ENCODE results near the gene TMEM132A. TPM values are rescaled to one million over a fixed set of nuclear protein-coding genes. Genes with fewer than 3 reads are reported as not detected.
A peak's percentile ranks its signal among the peaks of the same experiment; 100 is the strongest.

The TMEM132A gene
- total and polyA plus RNA-seq, 5 experiments from 2014 or later, result 0.88 TPM; not detected in 4

DNA sequence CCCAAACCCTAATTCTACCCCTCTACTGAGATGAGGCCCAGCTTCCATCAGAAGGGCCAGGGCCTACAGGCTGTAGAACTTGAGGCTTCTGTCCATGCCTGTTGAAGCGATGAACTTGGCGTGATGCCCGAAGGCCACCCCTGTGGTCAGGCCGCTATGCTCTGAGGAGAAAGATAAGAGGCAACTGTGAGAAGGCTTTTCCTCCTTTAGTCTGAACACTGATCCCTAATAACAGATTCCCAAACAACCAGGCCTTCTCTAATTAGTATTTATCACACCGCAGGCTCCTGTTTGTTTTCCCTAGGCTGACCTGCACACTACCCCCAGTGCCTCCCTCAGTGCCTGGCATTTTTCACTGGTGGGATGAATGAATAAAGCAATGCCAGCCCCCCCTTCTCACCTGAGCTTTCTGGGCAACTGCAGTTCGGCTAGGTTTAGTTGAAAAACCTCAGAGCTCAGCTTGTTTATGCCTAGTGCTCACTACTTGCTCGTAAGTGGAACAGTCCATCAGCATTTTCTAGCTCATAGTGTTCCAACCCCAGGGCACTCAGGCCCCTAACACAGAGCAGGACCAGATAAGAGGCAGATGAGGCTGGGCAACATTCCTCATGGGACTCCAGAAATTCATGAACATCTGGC lies 33.0 kb upstream of the TMEM132A start:
- H3K36me3 Mint-ChIP-seq, result peaks cover 4 to 61% (median 11%) of the 10 kb centered on the region in 3 donors
- ATAC-seq, result no peak

DNA sequence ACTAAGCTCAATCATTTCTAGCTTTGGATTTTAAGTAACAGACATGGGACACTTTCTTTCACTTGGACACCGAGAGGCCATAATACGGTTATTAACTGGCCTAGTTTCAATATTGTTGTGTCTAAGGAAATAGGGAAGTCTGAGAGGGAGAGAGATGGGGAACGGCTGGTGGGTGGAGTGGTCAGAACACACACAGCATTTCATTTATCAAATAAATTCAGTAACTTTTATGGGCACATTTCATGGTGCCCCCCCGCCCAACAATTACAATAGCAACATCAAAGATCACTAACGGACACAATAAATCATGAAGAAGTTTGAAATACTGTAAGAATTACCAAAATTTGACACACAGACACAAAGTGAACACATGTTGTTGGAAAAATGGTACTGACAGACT lies 28.6 kb upstream of the TMEM132A start:
- ATAC-seq (no peak), DNase-seq (no peak)
- H3K9me3 Mint-ChIP-seq, result no peaks in the 10 kb centered on the region
- H3K27me3 Mint-ChIP-seq, result no peaks in the 10 kb centered on the region
- peaks cover 11 to 85% (median 20%) of the 10 kb centered on the region in 3 donors for H3K36me3 Mint-ChIP-seq
- peak overlapping the region in 1 of 10 donors; percentile 33 for H3K27ac Mint-ChIP-seq
- H3K4me3 Mint-ChIP-seq, result no peak overlapping the region
- H3K4me1 Mint-ChIP-seq, result peaks cover 0 to 12% (median 8%) of the 10 kb centered on the region in 4 donors
- POLR2A ChIA-PET, result no interaction called here

More for the DNA sequence above, 33.0 kb upstream of the TMEM132A start:
- no peak for DNase-seq
- Mint-ChIP-seq H3K9me3 (no peaks in the 10 kb centered on the region), H3K4me1 (peaks cover 0 to 15% (median 11%) of the 10 kb centered on the region in 4 donors), H3K27me3 (no peaks in the 10 kb centered on the region), H3K27ac (peak overlapping the region in 1 of 10 donors; percentile 50), H3K4me3 (no peak overlapping the region)
- POLR2A ChIA-PET, result interaction anchor here (0.9 to 1.3 kb wide), 3 partner anchors 10 to 15 kb away, joined by 3 to 5 read pairs (median 3); no protein-coding TSS in a partner anchor

DNA sequence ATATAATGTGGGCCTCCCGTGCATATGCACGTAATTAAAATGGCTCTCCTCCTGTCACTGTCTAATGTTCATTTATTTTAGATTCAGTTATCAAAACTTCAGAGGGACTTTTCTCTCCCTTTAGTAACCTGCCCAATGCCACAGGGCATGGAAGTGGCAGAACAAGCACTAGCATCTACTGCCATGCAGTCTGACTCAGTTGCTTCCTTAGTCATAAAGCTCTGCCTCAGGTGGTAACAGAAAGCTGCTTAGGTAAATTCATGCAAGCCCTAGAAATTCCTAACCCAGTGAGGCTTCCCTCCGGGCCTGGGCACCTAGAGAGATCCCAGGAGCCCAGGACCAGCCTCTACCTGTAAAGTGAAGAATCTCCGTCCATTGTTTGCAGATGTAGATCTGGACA lies 26.8 kb upstream of the TMEM132A start:
- ATAC-seq (no peak), DNase-seq (no peak)
- H3K4me3 Mint-ChIP-seq, result no peak overlapping the region
- H3K9me3 Mint-ChIP-seq, result no peaks in the 10 kb centered on the region
- POLR2A ChIA-PET, result interaction anchor here (0.8 kb wide), 1 partner anchor 133 kb away, joined by 3 read pairs; no protein-coding TSS in a partner anchor
- H3K36me3 Mint-ChIP-seq, result peaks cover 11 to 96% (median 23%) of the 10 kb centered on the region in 3 donors
- H3K4me1 Mint-ChIP-seq, result peaks cover 4 to 10% (median 6%) of the 10 kb centered on the region in 4 donors
- H3K27ac Mint-ChIP-seq, result peak overlapping the region in 2 of 10 donors; percentile 67 to 92
- H3K27me3 Mint-ChIP-seq, result no peaks in the 10 kb centered on the region

DNA sequence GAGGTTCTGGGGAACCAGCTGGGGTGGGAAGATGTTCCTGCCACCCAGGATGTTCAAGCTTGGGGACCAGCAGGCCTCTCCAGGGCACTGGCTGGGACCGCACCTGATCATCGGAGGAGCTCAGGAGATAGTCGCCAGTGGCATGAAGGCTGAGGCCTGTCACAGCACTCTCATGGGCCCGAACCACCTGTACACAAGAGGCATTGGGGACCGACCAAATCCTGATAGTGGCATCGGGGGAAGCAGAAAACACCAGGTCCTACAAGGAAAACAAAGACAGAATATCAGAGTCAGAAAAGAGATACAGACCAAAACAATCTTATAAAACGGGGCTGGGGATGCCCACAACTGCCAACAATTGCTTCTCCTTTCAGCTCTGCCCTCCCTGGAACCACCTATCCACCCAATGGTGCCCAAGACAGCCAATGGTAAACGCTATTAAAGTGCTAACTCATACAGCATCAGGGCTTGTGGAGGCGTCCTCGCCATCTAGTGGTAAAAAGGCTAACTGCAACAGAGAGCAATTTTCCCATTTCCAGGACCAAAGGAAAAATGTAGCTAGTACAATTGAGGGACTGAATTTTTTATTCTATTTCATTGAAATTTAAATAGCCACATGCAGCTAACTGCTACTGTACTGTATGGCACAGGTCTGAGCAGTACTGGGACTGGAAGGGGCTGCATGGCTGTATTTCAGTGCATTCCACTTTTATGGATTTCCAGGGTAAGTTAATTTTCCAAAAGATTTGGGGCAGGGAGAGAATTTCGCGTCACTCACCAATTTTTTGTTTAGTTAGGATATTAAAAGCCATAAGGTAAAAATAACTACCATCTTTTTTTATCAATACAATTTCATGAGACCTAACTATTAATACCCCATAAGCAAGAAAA lies 25.0 kb upstream of the TMEM132A start:
- H3K4me3 Mint-ChIP-seq, result no peak overlapping the region
- DNase-seq, result peak in 5 of 10 donors; percentile 31 to 63 (median 52)
- no peaks in the 10 kb centered on the region for H3K27me3 Mint-ChIP-seq
- ATAC-seq, result peak; percentile 89
- POLR2A ChIA-PET, result interaction anchor here (0.7 to 0.9 kb wide), 2 partner anchors 48 to 230 kb away, joined by 3 read pairs; no protein-coding TSS in a partner anchor
- no peaks in the 10 kb centered on the region for H3K9me3 Mint-ChIP-seq
- peaks cover 9 to 92% (median 24%) of the 10 kb centered on the region in 3 donors for H3K36me3 Mint-ChIP-seq
- peaks cover 13 to 26% (median 16%) of the 10 kb centered on the region in 4 donors for H3K4me1 Mint-ChIP-seq
- H3K27ac Mint-ChIP-seq, result peak overlapping the region in 5 of 10 donors; percentile 1 to 81 (median 20)

DNA sequence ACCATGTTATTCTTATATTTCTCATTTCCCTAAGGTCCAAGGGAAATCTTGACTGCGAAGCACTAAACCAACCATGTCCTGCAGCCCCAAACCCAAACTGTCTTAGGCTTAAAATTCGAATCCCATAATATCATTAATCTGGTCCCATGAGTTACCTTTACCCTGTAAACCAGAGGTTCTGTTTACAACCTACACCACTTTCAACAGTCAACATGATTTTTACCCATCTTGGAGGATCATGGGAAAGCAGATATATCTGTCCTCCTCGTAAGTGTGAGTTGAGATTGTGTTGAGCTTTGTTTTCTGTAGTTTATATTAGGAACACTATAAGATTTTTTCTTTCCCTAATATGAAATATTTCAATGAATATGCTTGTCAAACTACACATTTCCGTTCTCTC lies 24.3 kb upstream of the TMEM132A start:
- Mint-ChIP-seq H3K36me3 (peaks cover 6 to 85% (median 20%) of the 10 kb centered on the region in 3 donors), H3K4me1 (peaks cover 16 to 31% (median 23%) of the 10 kb centered on the region in 4 donors), H3K9me3 (no peaks in the 10 kb centered on the region), H3K27me3 (no peaks in the 10 kb centered on the region), H3K27ac (peak overlapping the region in 1 of 10 donors; percentile 24), H3K4me3 (no peak overlapping the region)
- no peak for DNase-seq
- ATAC-seq, result no peak
- POLR2A ChIA-PET, result no interaction called here

DNA sequence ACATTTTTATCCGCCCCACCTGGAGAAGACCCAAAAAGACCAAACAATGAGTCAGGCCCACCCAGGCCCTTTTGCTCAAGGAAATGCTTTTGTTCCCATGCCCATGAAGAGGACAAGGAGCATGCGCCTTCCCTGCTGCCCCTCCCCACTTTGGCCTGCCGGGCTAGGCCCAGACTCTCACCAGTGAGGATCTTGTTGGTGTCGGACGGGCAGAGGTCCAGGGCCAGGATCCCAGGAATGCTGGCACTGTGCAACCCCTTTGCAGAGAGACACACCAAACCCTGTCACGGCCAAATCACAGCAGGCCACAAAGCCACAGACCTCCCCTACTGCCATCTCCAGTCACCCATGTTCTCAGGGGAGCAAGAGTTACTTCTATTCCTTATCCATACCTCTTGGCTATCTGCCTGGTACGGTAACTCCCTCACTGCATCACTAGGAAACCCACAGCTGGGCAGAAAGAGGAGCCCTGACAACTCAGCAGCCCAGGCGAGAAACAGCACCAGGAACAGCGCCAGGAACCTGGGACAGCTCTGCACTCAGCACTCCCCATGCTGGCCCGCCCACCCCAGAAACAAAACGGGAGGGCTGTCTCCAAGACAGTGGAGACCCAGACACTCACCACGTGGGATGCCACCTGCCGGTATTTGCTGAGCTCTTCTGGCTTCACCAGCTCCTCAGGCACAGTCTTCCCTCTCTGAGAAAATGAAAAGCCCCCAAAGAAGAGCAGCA lies 23.4 kb upstream of the TMEM132A start:
- Mint-ChIP-seq H3K4me3 (no peak overlapping the region), H3K9me3 (no peaks in the 10 kb centered on the region), H3K27ac (peak overlapping the region in 2 of 10 donors; percentile 52 to 84), H3K4me1 (peaks cover 21 to 36% (median 30%) of the 10 kb centered on the region in 4 donors), H3K36me3 (peaks cover 6 to 77% (median 14%) of the 10 kb centered on the region in 3 donors), H3K27me3 (no peaks in the 10 kb centered on the region)
- POLR2A ChIA-PET, result interaction anchor here (0.6 to 2.5 kb wide), 4 partner anchors 9 to 278 kb away, joined by 3 to 8 read pairs (median 4); no protein-coding TSS in a partner anchor
- ATAC-seq (no peak), DNase-seq (no peak)

DNA sequence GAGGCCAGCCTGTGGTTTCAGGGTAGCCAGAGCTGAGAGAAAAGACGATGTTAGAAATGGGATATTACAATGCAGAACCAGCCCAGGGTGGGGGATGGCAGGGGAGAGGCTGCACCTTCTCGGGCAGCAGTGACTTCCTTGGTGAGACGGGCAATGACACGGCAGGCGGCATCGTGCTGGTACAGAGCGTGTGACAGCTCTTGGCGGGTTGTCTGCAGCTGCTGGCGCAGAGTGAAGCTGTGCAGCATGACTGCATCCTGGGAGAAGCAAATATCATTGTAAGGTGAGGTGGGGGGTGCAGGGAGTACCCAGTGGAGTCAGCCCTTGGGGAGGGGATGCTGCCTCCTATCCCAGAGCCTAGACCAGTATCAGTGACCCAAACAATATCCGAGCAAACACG lies 21.6 kb upstream of the TMEM132A start:
- H3K27me3 Mint-ChIP-seq, result no peaks in the 10 kb centered on the region
- H3K36me3 Mint-ChIP-seq, result peaks cover 3 to 60% (median 11%) of the 10 kb centered on the region in 3 donors
- POLR2A ChIA-PET, result interaction anchor here (2.0 to 2.5 kb wide), 2 partner anchors 10 to 72 kb away, joined by 6 to 8 read pairs; no protein-coding TSS in a partner anchor
- DNase-seq (no peak), ATAC-seq (no peak)
- peaks cover 24 to 50% (median 42%) of the 10 kb centered on the region in 4 donors for H3K4me1 Mint-ChIP-seq
- H3K9me3 Mint-ChIP-seq, result no peaks in the 10 kb centered on the region
- peak overlapping the region in 4 of 10 donors; percentile 20 to 70 (median 66) for H3K27ac Mint-ChIP-seq
- no peak overlapping the region for H3K4me3 Mint-ChIP-seq

DNA sequence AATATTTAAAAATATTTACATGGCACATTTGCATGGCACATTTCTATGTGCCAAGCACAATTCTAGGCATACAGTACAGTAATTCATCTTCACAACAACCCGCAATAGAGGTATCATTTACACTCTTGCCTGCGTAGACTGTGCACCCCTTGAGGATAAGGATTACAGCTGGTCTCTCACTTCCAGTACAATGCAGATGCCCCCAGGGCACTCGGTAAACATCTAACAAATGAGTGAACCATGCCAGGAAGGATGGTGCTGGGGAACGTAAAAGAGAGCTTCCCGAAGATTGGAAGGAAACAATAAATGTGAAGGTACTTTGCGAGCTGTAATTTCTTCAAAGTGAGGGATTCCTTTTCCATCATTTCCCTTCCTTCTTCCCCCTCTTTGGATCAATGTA lies 19.2 kb upstream of the TMEM132A start:
- Mint-ChIP-seq H3K4me3 (peak overlapping the region; percentile 86 to 97 (median 92)), H3K4me1 (peaks cover 24 to 54% (median 50%) of the 10 kb centered on the region in 4 donors), H3K27me3 (no peaks in the 10 kb centered on the region), H3K27ac (peak overlapping the region; percentile 84 to 100 (median 96)), H3K9me3 (peaks cover 0 to 2% (median 0%) of the 10 kb centered on the region in 9 donors), H3K36me3 (peaks cover 0 to 37% (median 8%) of the 10 kb centered on the region in 3 donors)
- DNase-seq, result no peak
- ATAC-seq, result no peak
- POLR2A ChIA-PET, result interaction anchor here (1.0 to 3.6 kb wide), 6 partner anchors 8 to 175 kb away, joined by 3 to 48 read pairs (median 5); partner anchors contain the start of genes SLC15A3 and TMEM109

DNA sequence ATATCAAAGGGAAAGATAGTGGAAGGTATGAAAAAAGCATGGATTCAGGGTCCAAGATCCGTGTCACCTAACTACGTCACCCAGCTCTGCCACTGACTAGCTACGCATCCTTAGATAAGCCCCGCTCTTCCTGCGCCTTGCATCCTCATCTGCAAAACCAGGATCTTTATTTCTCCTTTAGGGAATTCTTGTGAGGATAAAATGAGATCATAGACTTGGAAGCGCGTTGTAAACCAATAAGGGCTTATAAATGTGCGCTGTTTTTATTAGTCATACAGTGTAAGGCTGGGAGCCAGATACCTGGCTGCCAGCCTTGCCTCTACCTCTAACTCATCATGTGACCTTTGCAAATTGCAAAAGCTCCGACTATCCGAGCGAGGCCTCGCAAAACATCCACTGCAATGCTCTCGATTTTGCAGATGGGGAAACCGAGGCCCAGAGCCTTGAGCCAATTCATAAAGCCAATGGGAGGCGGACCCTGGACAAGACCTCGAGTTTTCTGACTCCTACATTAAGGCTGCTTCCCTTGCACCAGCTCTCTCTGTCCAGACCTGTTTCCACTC lies 18.6 kb upstream of the TMEM132A start:
- DNase-seq, result peak in 1 of 10 donors; percentile 25

DNA sequence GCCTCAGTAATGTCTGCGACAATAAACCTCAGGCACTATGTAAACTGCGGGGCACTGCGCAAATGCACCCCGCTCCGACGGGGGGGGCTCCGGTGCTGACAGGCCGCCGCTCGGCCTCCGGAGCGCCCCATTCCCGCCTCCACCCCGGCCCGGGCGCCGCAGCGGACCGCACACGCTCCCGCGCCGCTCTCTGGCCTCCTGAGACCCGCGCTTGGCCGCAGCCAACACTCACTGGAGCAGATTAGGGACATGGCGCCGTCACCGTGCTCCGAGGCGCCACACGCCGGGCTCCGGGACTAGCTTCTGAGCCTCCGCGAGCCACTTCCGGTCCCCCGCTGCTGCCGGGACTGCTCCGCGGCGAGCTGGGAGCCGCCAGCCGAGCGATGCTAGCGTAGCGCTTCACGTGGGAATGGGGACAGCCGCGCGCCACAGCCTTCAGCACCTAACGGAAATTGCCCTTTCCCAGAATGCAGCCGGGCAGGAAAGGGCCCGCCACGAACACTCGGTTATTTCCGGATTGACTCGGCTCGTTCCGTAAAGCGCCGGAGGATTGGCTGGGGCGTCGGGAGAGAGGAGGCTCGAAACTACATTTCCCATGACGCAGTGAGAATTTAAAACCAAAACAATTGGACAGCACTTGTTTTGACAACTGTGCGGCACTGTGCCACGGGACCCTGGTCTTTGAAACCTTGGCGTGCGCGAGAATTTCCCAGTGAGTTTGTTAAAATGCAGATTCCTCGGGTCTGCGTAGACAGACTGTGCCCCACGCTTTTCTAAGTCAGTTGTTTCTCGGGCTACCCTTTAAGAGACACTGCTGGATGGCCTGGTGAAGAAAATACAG lies 17.9 kb upstream of the TMEM132A start, which contains the start of gene PRPF19:
Gene PRPF19 (minus strand): TSS at position 454 of the 841 bp plus-strand sequence. CDS start 203 bp downstream, at position 251.
- no peaks in the 10 kb centered on the region for H3K27me3 Mint-ChIP-seq
- POLR2A ChIA-PET, result interaction anchor here (0.6 to 3.6 kb wide), 13 partner anchors 9 to 174 kb away, joined by 3 to 48 read pairs (median 4); partner anchors contain the start of genes CD6, SLC15A3, TMEM109 and ZP1
- H3K9me3 Mint-ChIP-seq, result peaks cover 0 to 2% (median 0%) of the 10 kb centered on the region in 9 donors
- peak within 1 kb of the TSS; percentile 86 to 97 (median 92) for H3K4me3 Mint-ChIP-seq
- peaks cover 30 to 68% (median 60%) of the 10 kb centered on the region in 4 donors for H3K4me1 Mint-ChIP-seq
- peak; percentile 89 to 91 for ATAC-seq
- H3K27ac Mint-ChIP-seq, result peak within 1 kb of the TSS; percentile 94 to 100 (median 99)
- H3K36me3 Mint-ChIP-seq, result peaks cover 0 to 24% (median 6%) of the 10 kb centered on the region in 3 donors
- peak; percentile 96 to 100 (median 99) for DNase-seq

More for the DNA sequence above, 18.6 kb upstream of the TMEM132A start:
- H3K9me3 Mint-ChIP-seq, result peaks cover 0 to 2% (median 0%) of the 10 kb centered on the region in 9 donors
- peak overlapping the region; percentile 86 to 97 (median 92) for H3K4me3 Mint-ChIP-seq
- POLR2A ChIA-PET, result interaction anchor here (0.7 to 3.6 kb wide), 9 partner anchors 9 to 175 kb away, joined by 3 to 48 read pairs (median 4); partner anchors contain the start of genes CD6, SLC15A3 and TMEM109
- no peak for ATAC-seq
- H3K36me3 Mint-ChIP-seq, result peaks cover 0 to 31% (median 8%) of the 10 kb centered on the region in 3 donors
- no peaks in the 10 kb centered on the region for H3K27me3 Mint-ChIP-seq
- H3K27ac Mint-ChIP-seq, result peak overlapping the region; percentile 84 to 100 (median 96)
- peaks cover 25 to 60% (median 55%) of the 10 kb centered on the region in 4 donors for H3K4me1 Mint-ChIP-seq

Data from naive thymus-derived CD8-positive, alpha-beta T cell (primary cell).